ENCODE measurements around the gene CMTM8. TPM values are rescaled to one million over a fixed set of nuclear protein-coding genes. Genes with fewer than 3 reads are reported as not detected.

Gene CMTM8
- total and polyA plus RNA-seq, 2 donors (not counting 1 experiment from before 2014, with no cell fraction given), result under 0.01 to 0.50 TPM

DNA sequence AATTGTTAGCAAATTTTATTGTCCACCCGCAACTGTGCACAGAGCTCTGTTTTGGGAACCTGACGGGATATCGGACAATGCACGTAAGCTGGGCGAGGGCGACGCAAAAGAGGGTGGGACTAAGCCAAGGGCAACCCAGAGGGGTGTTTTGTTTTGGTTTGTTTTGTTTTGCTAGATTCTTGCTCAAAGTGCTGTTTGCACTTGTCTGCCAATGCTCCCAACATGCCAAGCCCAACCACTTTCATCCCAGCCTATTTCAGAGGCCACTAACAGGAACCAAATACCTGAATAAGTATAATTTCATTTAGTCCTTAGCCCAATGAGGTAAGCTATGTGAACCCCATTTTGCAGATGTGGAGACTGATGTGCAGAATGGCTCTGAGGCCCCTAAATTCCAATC is 143.4 kb downstream of the CMTM8 start:
- no peak for DNase-seq (ENCODE audit: low read depth in 2 of 2)
- Histone ChIP-seq H3K36me3 (ENCODE audit: control insufficient read depth, insufficient read depth, low read length) (no peaks in the 10 kb centered on the region), H3K4me1 (ENCODE audit: control insufficient read depth, extremely low read depth, insufficient read depth, low read length) (no peaks in the 10 kb centered on the region), H3K27ac (ENCODE audit: insufficient read depth, low read length) (no peak overlapping the region), H3K9ac (ENCODE audit: insufficient read depth, low read length) (no peak overlapping the region), H2AFZ (ENCODE audit: low read length) (no peak overlapping the region), H3K4me2 (ENCODE audit: extremely low read depth, insufficient read depth, low read length) (no peak overlapping the region), H4K20me1 (ENCODE audit: control insufficient read depth, extremely low read depth, insufficient read depth, low read length) (no peaks in the 10 kb centered on the region), H3K79me2 (ENCODE audit: control insufficient read depth, insufficient read depth, low read length) (no peaks in the 10 kb centered on the region), H3K4me3 (replicated peaks in 1 of 4; ENCODE audit: control extremely low read depth in 1 of 4, insufficient read depth in 1 of 4, low read depth in 3 of 4, low read length in 4 of 4) (no peak overlapping the region), H3K27me3 (ENCODE audit: control insufficient read depth, insufficient read depth, low read length) (peaks cover 8% of the 10 kb centered on the region), H3K9me3 (ENCODE audit: control insufficient read depth, insufficient read depth, low read depth, low read length) (no peaks in the 10 kb centered on the region)
- TF ChIP-seq, protein P1, sequence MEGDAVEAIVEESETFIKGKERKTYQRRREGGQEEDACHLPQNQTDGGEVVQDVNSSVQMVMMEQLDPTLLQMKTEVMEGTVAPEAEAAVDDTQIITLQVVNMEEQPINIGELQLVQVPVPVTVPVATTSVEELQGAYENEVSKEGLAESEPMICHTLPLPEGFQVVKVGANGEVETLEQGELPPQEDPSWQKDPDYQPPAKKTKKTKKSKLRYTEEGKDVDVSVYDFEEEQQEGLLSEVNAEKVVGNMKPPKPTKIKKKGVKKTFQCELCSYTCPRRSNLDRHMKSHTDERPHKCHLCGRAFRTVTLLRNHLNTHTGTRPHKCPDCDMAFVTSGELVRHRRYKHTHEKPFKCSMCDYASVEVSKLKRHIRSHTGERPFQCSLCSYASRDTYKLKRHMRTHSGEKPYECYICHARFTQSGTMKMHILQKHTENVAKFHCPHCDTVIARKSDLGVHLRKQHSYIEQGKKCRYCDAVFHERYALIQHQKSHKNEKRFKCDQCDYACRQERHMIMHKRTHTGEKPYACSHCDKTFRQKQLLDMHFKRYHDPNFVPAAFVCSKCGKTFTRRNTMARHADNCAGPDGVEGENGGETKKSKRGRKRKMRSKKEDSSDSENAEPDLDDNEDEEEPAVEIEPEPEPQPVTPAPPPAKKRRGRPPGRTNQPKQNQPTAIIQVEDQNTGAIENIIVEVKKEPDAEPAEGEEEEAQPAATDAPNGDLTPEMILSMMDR (conservative IDR thresholded peaks at IDR 0.05 in 1 of 2, IDR thresholded peaks at IDR 0.05 in 1 of 2; ENCODE audit: low read depth in 1 of 2, low read length in 2 of 2), result no peak
- TF ChIP-seq EZH2 (IDR thresholded peaks at IDR 0.05; ENCODE audit: low read length, missing control alignments), result no peak

DNA sequence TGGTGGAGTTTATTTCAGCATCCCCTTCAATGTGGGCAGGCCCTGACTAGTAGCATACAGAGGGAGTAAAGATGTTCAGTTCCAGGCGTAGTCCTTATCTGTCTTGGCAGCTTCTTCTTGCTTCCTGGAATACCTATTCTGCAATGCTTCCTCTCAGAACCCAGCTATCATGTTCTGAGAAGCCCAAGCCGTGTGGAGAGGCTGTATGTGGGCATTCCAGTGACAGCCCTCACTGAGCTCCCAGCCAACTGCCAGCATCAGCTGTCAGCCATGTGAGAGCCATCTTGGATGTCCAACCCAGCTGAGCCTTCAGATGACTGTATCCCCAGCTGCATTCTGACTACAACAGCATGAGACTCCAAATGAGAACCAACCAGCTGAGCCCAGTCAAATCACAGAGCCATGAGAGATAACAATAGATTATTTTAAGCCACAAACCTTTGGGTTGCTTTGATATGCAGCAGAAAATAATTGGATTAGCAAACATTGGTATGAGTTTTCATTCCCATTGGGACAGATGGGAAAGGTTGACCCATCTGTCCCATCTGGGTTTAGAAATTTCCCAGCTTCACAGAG is 144.7 kb downstream of the CMTM8 start:
- no peaks in the 10 kb centered on the region for H4K20me1 ChIP-seq (ENCODE audit: control insufficient read depth, extremely low read depth, insufficient read depth, low read length)
- H3K4me3 ChIP-seq (replicated peaks in 1 of 4; ENCODE audit: control extremely low read depth in 1 of 4, insufficient read depth in 1 of 4, low read depth in 3 of 4, low read length in 4 of 4), result no peak overlapping the region
- no peak overlapping the region for H3K4me2 ChIP-seq (ENCODE audit: extremely low read depth, insufficient read depth, low read length)
- no peak overlapping the region for H2AFZ ChIP-seq (ENCODE audit: low read length)
- no peak overlapping the region for H3K27ac ChIP-seq (ENCODE audit: insufficient read depth, low read length)
- H3K36me3 ChIP-seq (ENCODE audit: control insufficient read depth, insufficient read depth, low read length), result no peaks in the 10 kb centered on the region
- no peak for DNase-seq (ENCODE audit: low read depth in 2 of 2)
- no peaks in the 10 kb centered on the region for H3K79me2 ChIP-seq (ENCODE audit: control insufficient read depth, insufficient read depth, low read length)
- no peak for TF ChIP-seq EZH2 (IDR thresholded peaks at IDR 0.05; ENCODE audit: low read length, missing control alignments)
- TF ChIP-seq, protein P1 (conservative IDR thresholded peaks at IDR 0.05 in 1 of 2, IDR thresholded peaks at IDR 0.05 in 1 of 2; ENCODE audit: low read depth in 1 of 2, low read length in 2 of 2), result no peak
- no peak overlapping the region for H3K9ac ChIP-seq (ENCODE audit: insufficient read depth, low read length)
- H3K4me1 ChIP-seq (ENCODE audit: control insufficient read depth, extremely low read depth, insufficient read depth, low read length), result no peaks in the 10 kb centered on the region
- H3K27me3 ChIP-seq (ENCODE audit: control insufficient read depth, insufficient read depth, low read length), result peaks cover 8% of the 10 kb centered on the region
- no peaks in the 10 kb centered on the region for H3K9me3 ChIP-seq (ENCODE audit: control insufficient read depth, insufficient read depth, low read depth, low read length)

DNA sequence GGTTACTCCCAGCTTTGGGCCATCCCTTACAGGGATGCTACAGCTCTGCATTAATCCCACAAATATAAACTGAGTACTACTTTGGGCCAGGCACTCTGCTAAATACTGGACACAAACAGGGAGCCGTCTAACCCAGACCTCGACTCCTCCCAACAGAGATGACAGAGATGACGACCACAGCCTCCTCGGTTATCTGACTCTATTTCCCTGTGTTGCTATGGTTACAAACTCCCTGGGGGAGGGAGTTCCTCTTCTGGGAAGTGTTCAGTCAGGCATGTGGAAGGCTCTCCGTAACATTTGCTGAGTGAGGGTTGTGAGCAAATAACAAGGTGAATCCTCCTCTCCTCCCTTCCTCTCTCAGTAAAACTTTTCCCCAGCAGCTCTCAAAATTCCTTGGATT is 146.5 kb downstream of the CMTM8 start:
- H4K20me1 ChIP-seq (ENCODE audit: control insufficient read depth, extremely low read depth, insufficient read depth, low read length), result no peaks in the 10 kb centered on the region
- no peak overlapping the region for H3K9ac ChIP-seq (ENCODE audit: insufficient read depth, low read length)
- peak in 1 of 2 donors; percentile 36 for DNase-seq (ENCODE audit: low read depth in 2 of 2)
- H3K4me1 ChIP-seq (ENCODE audit: control insufficient read depth, extremely low read depth, insufficient read depth, low read length), result no peaks in the 10 kb centered on the region
- H3K4me3 ChIP-seq (replicated peaks in 1 of 4; ENCODE audit: control extremely low read depth in 1 of 4, insufficient read depth in 1 of 4, low read depth in 3 of 4, low read length in 4 of 4), result no peak overlapping the region
- no peak overlapping the region for H2AFZ ChIP-seq (ENCODE audit: low read length)
- H3K27me3 ChIP-seq (ENCODE audit: control insufficient read depth, insufficient read depth, low read length), result peaks cover 8% of the 10 kb centered on the region
- no peaks in the 10 kb centered on the region for H3K36me3 ChIP-seq (ENCODE audit: control insufficient read depth, insufficient read depth, low read length)
- no peaks in the 10 kb centered on the region for H3K79me2 ChIP-seq (ENCODE audit: control insufficient read depth, insufficient read depth, low read length)
- no peak overlapping the region for H3K27ac ChIP-seq (ENCODE audit: insufficient read depth, low read length)
- no peak overlapping the region for H3K4me2 ChIP-seq (ENCODE audit: extremely low read depth, insufficient read depth, low read length)
- H3K9me3 ChIP-seq (ENCODE audit: control insufficient read depth, insufficient read depth, low read depth, low read length), result no peaks in the 10 kb centered on the region
- TF ChIP-seq, protein P1 (conservative IDR thresholded peaks at IDR 0.05 in 1 of 2, IDR thresholded peaks at IDR 0.05 in 1 of 2; ENCODE audit: low read depth in 1 of 2, low read length in 2 of 2), result no peak
- TF ChIP-seq EZH2 (IDR thresholded peaks at IDR 0.05; ENCODE audit: low read length, missing control alignments), result no peak

Data from fibroblast of lung (primary cell).